Effector CD4-positive, alpha-beta T cell (primary cell): ENCODE measurements around the gene GOLIM4.

Experiments used
- DNase-seq: peaks from one replicate; pipeline ENCODE4 v3.0.0-alpha.2; 2020

GOLIM4 gene

GRCh38 chr3:167978486-167978885 lies 117.2 kb downstream of the GOLIM4 start:
- DNase-seq, result no peak

GRCh38 chr3:167978071-167978470 lies 117.7 kb downstream of the GOLIM4 start:
- no peak for DNase-seq

GRCh38 chr3:167976516-167977361 lies 119.0 kb downstream of the GOLIM4 start:
- DNase-seq, result no peak

- DNase-seq, result no peak
Measured at GRCh38 chr3:167973901-167974300, 121.8 kb downstream of the GOLIM4 start.

GRCh38 chr3:167973046-167973445 lies 122.7 kb downstream of the GOLIM4 start:
- no peak for DNase-seq

GRCh38 chr3:167972502-167972901 lies 123.2 kb downstream of the GOLIM4 start:
- DNase-seq, result no peak

GRCh38 chr3:167969548-167969947 lies 126.2 kb downstream of the GOLIM4 start:
- no peak for DNase-seq

- DNase-seq, result no peak
Measured at GRCh38 chr3:167967257-167968036, 128.3 kb downstream of the GOLIM4 start.
